GM12878 (cell line): ENCODE results near the gene LMX1B. TPM values are rescaled to one million over a fixed set of nuclear protein-coding genes. Genes with fewer than 3 reads are reported as not detected.
"Not testable (repeated sequence)": the region's sequence is repeated elsewhere in the genome, so short reads cannot be mapped to it uniquely, and the experiment has no call there.

Experiments used
- ATAC-seq: fragments of 200-7000 bp; cut with Tn5 transposase; 3 replicates; pipeline ENCODE4 v1.9.1; 2020; ENCODE audit warnings: mild to moderate bottlenecking, moderate library complexity
- BruUV-seq: library from RNA; stranded (reverse); fragments of 400-500 nt; replicated peaks from 2 replicates; lab custom pipeline; 2021; lab: Mats Ljungman, UMichigan
- CTCF ChIA-PET: fragments of 300-600 bp; sonication (Branson Sonifier 250); formaldehyde crosslinking; extraction: SDS; loops from one replicate; lab custom pipeline; 2021; ENCODE audit warnings: inconsistent platforms; lab: Yijun Ruan, JAX
- POLR2A ChIA-PET: fragments of 350-600 bp; formaldehyde crosslinking; extraction: SDS; loops from one replicate; lab custom pipeline; 2021; ENCODE audit warnings: inconsistent platforms; lab: Charles Lee
- RAD21 ChIA-PET: fragments of 300-600 bp; sonication (Branson Sonifier 250); formaldehyde crosslinking; loops from one replicate; lab custom pipeline; 2023; ENCODE audit warnings: antibody characterized with exemption; ENCODE audit not compliant: unreplicated experiment; lab: Charles Lee
- SMC1A ChIA-PET: fragments of 300-600 bp; sonication (Branson Sonifier 250); formaldehyde crosslinking; loops from one replicate; lab custom pipeline; 2023; ENCODE audit not compliant: unreplicated experiment, uncharacterized antibody; lab: Charles Lee
- DNase-seq: peaks from one replicate; pipeline ENCODE4 v3.0.0-alpha.2; 2011; ENCODE audit warnings: low read depth, low spot score
- FAIRE-seq: peaks from 3 replicates; lab custom pipeline; 2011; peaks lifted over from hg19 to GRCh38; lab: Jason Lieb, UNC
- H2AFZ ChIP-seq: 2 replicates; pipeline ENCODE4 v1.6.0; 2011; ENCODE audit warnings: low read depth, low read length, control low read depth; ENCODE audit not compliant: control insufficient read depth
- H3K27ac ChIP-seq: 2 replicates; pipeline ENCODE4 v1.5.1; 2011; ENCODE audit warnings: control low read depth; ENCODE audit not compliant: control insufficient read depth, insufficient read depth
- H3K27me3 ChIP-seq, 2 experiments: replicated peaks in 1 of 2; 2 replicates each; pipeline versions ENCODE4 v1.6.0 to v1.6.1; 2011; ENCODE audit warnings: low read length in 1 of 2; ENCODE audit not compliant: control insufficient read depth in 2 of 2, insufficient read depth in 2 of 2
- H3K36me3 ChIP-seq, 2 experiments: 2 replicates each; pipeline ENCODE4 v1.5.1; 2011; ENCODE audit warnings: low read length in 1 of 2; ENCODE audit not compliant: control insufficient read depth in 2 of 2, insufficient read depth in 2 of 2
- H3K4me1 ChIP-seq: 2 replicates; pipeline ENCODE4 v1.6.1; 2011; ENCODE audit warnings: mild to moderate bottlenecking, low read length, moderate library complexity, mixed read lengths; ENCODE audit not compliant: control insufficient read depth, insufficient read depth
- H3K4me2 ChIP-seq: 2 replicates; pipeline ENCODE4 v1.6.0; 2011; ENCODE audit warnings: control low read depth; ENCODE audit not compliant: control insufficient read depth, insufficient read depth
- H3K4me3 ChIP-seq: fragments of 200-600 bp; sonication (generic); 2 replicates; pipeline ENCODE4 v1.5.1; 2016
- H3K79me2 ChIP-seq: 2 replicates; pipeline ENCODE4 v1.6.0; 2011; ENCODE audit warnings: low read length; ENCODE audit not compliant: control insufficient read depth, insufficient read depth
- H3K9ac ChIP-seq: 2 replicates; pipeline ENCODE4 v1.8.0; 2011; ENCODE audit warnings: low read length, control low read depth, mixed read lengths; ENCODE audit not compliant: control insufficient read depth, insufficient read depth
- H3K9me3 ChIP-seq: replicated peaks from 3 replicates; pipeline ENCODE4 v1.5.1; 2011; ENCODE audit warnings: mild to moderate bottlenecking, low read length; ENCODE audit not compliant: control insufficient read depth, insufficient read depth
- H4K20me1 ChIP-seq: 2 replicates; pipeline ENCODE4 v1.6.0; 2011; ENCODE audit not compliant: control insufficient read depth, insufficient read depth
- ZNF274 ChIP-seq: IDR thresholded peaks from one replicate; pipeline ENCODE4 v1.8.0; 2011; ENCODE audit not compliant: insufficient read length, insufficient read depth
- WGBS: methylation state at CpG from one replicate; pipeline ENCODE4 v1.1.6; 2016; ENCODE audit warnings: low lambda C conversion rate; ENCODE audit not compliant: insufficient replicate concordance, insufficient coverage; ENCODE audit errors: missing lambda C conversion rate; 5-methylcytosine and 5-hydroxymethylcytosine counted together
- in situ Hi-C: fragments of 300-500 bp; cut with MboI; formaldehyde crosslinking; loops from 9 replicates; pipeline ENCODE4 v1.14.3; 2018; ENCODE audit warnings: mixed read lengths
- intact Hi-C: fragments of 100-400 bp; cut with micrococcal nuclease; formaldehyde crosslinking; loops from one replicate; pipeline ENCODE4 v1.14.2; 2022; ENCODE audit not compliant: unreplicated experiment
- polyA plus RNA-seq, 11 experiments: library from polyadenylated mRNA; depleted of rRNA in 4 of 11; unstranded in 6 of 11; stranded (reverse) in 5 of 11; fragments of >200 nt; fragmentation: Nextera tagmentation in 4 of 11; fragmentation: Illumina TruSeq in 1 of 11; extraction: Ambion mirVana in 4 of 11; extraction: Trizol in 1 of 11; gene quantifications; 1 replicate in 1 of 11; 2 replicates in 10 of 11; pipeline versions ENCODE4 v1.2.1 to v1.2.3, GENCODE V29; 2011 to 2016; ENCODE audit warnings: inconsistent platforms in 2 of 11, missing spikeins in 2 of 11, low read depth in 1 of 11
- total RNA-seq, 4 experiments: library from RNA; depleted of rRNA in 3 of 4; stranded (reverse); fragments of >200 nt in 3 of 4; fragmentation: Illumina TruSeq in 1 of 4; extraction: Trizol in 1 of 4; gene quantifications; 2 replicates each; pipeline versions ENCODE4 v1.2.1 to v1.2.3, GENCODE V29; 2013 to 2021
- TF ChIP-seq, protein P1 (sequence below): fragments of 450-650 bp; IDR thresholded peaks from 2 replicates; pipeline ENCODE4 v1.6.1; 2017; ENCODE audit warnings: mild to moderate bottlenecking, moderate library complexity
- TF ChIP-seq, protein P2 (sequence below): IDR thresholded peaks from 2 replicates; pipeline ENCODE4 v1.6.1; 2012; ENCODE audit warnings: improper control_type of control experiment, low read depth, low read length; ENCODE audit not compliant: insufficient replicate concordance
- TF ChIP-seq, protein P3 (sequence below): fragments of 450-650 bp; IDR thresholded peaks from 2 replicates; pipeline ENCODE4 v1.6.1; 2018; ENCODE audit warnings: mild to moderate bottlenecking, low read depth, moderate library complexity; ENCODE audit not compliant: partially characterized antibody
- TF ChIP-seq, protein P4 (sequence below): IDR thresholded peaks from 2 replicates; pipeline ENCODE4 v1.6.1; 2012; ENCODE audit warnings: low read depth, low read length, improper control_type of control experiment

The LMX1B gene
- total and polyA plus RNA-seq, 10 of the 15 experiments (the other 5 are each of a cell fraction or from before 2014, with no cell fraction given) = not detected

DNA sequence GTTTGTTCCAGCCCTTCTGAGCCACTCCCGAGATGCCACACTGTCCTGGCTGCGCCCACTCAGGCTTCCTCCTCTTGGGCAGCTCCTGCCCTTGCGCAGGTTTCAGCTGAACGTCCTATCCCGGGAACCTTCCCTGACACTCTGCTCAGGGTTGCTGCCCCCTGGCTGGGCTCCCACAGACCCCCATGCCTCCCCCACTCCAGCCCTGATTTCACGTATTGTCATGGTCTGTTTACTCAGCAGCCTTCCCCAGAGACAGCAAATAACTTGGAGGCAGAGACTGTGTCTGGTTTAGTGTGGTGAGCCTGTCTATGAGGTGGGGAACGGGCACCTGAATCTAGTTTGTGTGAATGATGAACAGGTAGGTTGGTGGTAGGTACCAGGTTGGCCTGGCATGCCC lies 40.4 kb downstream of the LMX1B start (continued):
- TF ChIP-seq, protein P1, sequence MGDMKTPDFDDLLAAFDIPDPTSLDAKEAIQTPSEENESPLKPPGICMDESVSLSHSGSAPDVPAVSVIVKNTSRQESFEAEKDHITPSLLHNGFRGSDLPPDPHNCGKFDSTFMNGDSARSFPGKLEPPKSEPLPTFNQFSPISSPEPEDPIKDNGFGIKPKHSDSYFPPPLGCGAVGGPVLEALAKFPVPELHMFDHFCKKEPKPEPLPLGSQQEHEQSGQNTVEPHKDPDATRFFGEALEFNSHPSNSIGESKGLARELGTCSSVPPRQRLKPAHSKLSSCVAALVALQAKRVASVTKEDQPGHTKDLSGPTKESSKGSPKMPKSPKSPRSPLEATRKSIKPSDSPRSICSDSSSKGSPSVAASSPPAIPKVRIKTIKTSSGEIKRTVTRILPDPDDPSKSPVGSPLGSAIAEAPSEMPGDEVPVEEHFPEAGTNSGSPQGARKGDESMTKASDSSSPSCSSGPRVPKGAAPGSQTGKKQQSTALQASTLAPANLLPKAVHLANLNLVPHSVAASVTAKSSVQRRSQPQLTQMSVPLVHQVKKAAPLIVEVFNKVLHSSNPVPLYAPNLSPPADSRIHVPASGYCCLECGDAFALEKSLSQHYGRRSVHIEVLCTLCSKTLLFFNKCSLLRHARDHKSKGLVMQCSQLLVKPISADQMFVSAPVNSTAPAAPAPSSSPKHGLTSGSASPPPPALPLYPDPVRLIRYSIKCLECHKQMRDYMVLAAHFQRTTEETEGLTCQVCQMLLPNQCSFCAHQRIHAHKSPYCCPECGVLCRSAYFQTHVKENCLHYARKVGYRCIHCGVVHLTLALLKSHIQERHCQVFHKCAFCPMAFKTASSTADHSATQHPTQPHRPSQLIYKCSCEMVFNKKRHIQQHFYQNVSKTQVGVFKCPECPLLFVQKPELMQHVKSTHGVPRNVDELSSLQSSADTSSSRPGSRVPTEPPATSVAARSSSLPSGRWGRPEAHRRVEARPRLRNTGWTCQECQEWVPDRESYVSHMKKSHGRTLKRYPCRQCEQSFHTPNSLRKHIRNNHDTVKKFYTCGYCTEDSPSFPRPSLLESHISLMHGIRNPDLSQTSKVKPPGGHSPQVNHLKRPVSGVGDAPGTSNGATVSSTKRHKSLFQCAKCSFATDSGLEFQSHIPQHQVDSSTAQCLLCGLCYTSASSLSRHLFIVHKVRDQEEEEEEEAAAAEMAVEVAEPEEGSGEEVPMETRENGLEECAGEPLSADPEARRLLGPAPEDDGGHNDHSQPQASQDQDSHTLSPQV = no peak
- no peak for TF ChIP-seq ZNF274
- TF ChIP-seq, protein P2, sequence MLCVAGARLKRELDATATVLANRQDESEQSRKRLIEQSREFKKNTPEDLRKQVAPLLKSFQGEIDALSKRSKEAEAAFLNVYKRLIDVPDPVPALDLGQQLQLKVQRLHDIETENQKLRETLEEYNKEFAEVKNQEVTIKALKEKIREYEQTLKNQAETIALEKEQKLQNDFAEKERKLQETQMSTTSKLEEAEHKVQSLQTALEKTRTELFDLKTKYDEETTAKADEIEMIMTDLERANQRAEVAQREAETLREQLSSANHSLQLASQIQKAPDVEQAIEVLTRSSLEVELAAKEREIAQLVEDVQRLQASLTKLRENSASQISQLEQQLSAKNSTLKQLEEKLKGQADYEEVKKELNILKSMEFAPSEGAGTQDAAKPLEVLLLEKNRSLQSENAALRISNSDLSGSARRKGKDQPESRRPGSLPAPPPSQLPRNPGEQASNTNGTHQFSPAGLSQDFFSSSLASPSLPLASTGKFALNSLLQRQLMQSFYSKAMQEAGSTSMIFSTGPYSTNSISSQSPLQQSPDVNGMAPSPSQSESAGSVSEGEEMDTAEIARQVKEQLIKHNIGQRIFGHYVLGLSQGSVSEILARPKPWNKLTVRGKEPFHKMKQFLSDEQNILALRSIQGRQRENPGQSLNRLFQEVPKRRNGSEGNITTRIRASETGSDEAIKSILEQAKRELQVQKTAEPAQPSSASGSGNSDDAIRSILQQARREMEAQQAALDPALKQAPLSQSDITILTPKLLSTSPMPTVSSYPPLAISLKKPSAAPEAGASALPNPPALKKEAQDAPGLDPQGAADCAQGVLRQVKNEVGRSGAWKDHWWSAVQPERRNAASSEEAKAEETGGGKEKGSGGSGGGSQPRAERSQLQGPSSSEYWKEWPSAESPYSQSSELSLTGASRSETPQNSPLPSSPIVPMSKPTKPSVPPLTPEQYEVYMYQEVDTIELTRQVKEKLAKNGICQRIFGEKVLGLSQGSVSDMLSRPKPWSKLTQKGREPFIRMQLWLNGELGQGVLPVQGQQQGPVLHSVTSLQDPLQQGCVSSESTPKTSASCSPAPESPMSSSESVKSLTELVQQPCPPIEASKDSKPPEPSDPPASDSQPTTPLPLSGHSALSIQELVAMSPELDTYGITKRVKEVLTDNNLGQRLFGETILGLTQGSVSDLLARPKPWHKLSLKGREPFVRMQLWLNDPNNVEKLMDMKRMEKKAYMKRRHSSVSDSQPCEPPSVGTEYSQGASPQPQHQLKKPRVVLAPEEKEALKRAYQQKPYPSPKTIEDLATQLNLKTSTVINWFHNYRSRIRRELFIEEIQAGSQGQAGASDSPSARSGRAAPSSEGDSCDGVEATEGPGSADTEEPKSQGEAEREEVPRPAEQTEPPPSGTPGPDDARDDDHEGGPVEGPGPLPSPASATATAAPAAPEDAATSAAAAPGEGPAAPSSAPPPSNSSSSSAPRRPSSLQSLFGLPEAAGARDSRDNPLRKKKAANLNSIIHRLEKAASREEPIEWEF = no peak
- TF ChIP-seq, protein P3, sequence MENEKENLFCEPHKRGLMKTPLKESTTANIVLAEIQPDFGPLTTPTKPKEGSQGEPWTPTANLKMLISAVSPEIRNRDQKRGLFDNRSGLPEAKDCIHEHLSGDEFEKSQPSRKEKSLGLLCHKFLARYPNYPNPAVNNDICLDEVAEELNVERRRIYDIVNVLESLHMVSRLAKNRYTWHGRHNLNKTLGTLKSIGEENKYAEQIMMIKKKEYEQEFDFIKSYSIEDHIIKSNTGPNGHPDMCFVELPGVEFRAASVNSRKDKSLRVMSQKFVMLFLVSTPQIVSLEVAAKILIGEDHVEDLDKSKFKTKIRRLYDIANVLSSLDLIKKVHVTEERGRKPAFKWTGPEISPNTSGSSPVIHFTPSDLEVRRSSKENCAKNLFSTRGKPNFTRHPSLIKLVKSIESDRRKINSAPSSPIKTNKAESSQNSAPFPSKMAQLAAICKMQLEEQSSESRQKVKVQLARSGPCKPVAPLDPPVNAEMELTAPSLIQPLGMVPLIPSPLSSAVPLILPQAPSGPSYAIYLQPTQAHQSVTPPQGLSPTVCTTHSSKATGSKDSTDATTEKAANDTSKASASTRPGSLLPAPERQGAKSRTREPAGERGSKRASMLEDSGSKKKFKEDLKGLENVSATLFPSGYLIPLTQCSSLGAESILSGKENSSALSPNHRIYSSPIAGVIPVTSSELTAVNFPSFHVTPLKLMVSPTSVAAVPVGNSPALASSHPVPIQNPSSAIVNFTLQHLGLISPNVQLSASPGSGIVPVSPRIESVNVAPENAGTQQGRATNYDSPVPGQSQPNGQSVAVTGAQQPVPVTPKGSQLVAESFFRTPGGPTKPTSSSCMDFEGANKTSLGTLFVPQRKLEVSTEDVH = no peak
- TF ChIP-seq, protein P4, sequence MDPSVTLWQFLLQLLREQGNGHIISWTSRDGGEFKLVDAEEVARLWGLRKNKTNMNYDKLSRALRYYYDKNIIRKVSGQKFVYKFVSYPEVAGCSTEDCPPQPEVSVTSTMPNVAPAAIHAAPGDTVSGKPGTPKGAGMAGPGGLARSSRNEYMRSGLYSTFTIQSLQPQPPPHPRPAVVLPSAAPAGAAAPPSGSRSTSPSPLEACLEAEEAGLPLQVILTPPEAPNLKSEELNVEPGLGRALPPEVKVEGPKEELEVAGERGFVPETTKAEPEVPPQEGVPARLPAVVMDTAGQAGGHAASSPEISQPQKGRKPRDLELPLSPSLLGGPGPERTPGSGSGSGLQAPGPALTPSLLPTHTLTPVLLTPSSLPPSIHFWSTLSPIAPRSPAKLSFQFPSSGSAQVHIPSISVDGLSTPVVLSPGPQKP = no peak

GRCh38 chr9:126656214-126656613 lies 42.5 kb downstream of the LMX1B start:
- H3K4me2 ChIP-seq, H3K4me1 ChIP-seq, H3K9me3 ChIP-seq, in situ Hi-C loops, POLR2A ChIA-PET, FAIRE-seq, RAD21 ChIA-PET, intact Hi-C loops, SMC1A ChIA-PET, H2AFZ ChIP-seq, BruUV-seq, H3K4me3 ChIP-seq, H3K9ac ChIP-seq, DNase-seq, H3K27ac ChIP-seq, H3K79me2 ChIP-seq, H3K27me3 ChIP-seq, ATAC-seq, H4K20me1 ChIP-seq, H3K36me3 ChIP-seq: not testable (repeated sequence)
- CTCF ChIA-PET = interaction anchor here (1.0 kb wide), 1 partner anchor 15 kb away, joined by 3 read pairs; no protein-coding TSS in a partner anchor
- WGBS = 0% methylated on average over 4 of the region's 4 CpGs
